Endothelial cell of umbilical vein (primary cell): ENCODE data around the gene GOLPH3L. TPM values are rescaled to one million over a fixed set of nuclear protein-coding genes. Genes with fewer than 3 reads are reported as not detected.

Experiments
- BruUV-seq: library from RNA; stranded (reverse); fragments of 400-500 nt; replicated peaks from 2 replicates; lab custom pipeline; 2021; lab: Mats Ljungman, UMichigan
- CTCF ChIA-PET: fragments of 300-600, 350-600 bp; sonication (Branson Sonifier 250); formaldehyde crosslinking; loops from one replicate; lab custom pipeline; 2021; ENCODE audit warnings: antibody characterized with exemption, inconsistent platforms; lab: Charles Lee
- POLR2A ChIA-PET: fragments of 300-600, 350-600 bp; sonication (Branson Sonifier 250); formaldehyde crosslinking; loops from one replicate; lab custom pipeline; 2021; ENCODE audit warnings: antibody characterized with exemption, inconsistent platforms; lab: Charles Lee
- DNase-seq: peaks from one replicate; pipeline ENCODE4 v3.0.0-alpha.2; 2011; ENCODE audit warnings: low read depth, low spot score
- FAIRE-seq: peaks from 2 replicates; lab custom pipeline; 2011; peaks lifted over from hg19 to GRCh38; lab: Jason Lieb, UNC
- H2AFZ ChIP-seq: 2 replicates; pipeline ENCODE4 v1.6.0; 2012; ENCODE audit warnings: low read depth, low read length, control low read depth, inconsistent platforms
- H3K27ac ChIP-seq: 2 replicates; pipeline ENCODE4 v1.5.1; 2011; ENCODE audit warnings: low read depth, mild to moderate bottlenecking, control low read depth, low read length, moderate library complexity; ENCODE audit not compliant: insufficient read depth
- H3K27me3 ChIP-seq, 2 experiments: 2 replicates each; pipeline versions ENCODE4 v1.6.0 to v1.6.1; 2011; ENCODE audit warnings: low read length in 2 of 2, mixed read lengths in 1 of 2; ENCODE audit not compliant: control insufficient read depth in 2 of 2, insufficient read depth in 2 of 2
- H3K36me3 ChIP-seq, 2 experiments: 2 replicates in 1 of 2; 3 replicates in 1 of 2; pipeline ENCODE4 v1.5.1; 2011; ENCODE audit warnings: low read length in 2 of 2, mild to moderate bottlenecking in 1 of 2, moderate library complexity in 1 of 2; ENCODE audit not compliant: control insufficient read depth in 2 of 2, insufficient read depth in 2 of 2; ENCODE audit errors: extremely low read depth in 1 of 2
- H3K4me1 ChIP-seq: 3 replicates; pipeline ENCODE4 v1.5.1; 2011; ENCODE audit warnings: mild to moderate bottlenecking, low read length; ENCODE audit not compliant: control insufficient read depth, insufficient read depth; ENCODE audit errors: extremely low read depth
- H3K4me2 ChIP-seq: 2 replicates; pipeline ENCODE4 v1.6.1; 2011; ENCODE audit warnings: low read length, control low read depth, mixed read lengths; ENCODE audit not compliant: insufficient read depth
- H3K4me3 ChIP-seq, 3 experiments: fragments of 200-600 bp in 1 of 3; sonication (generic), shearing (Covaris generic) in 1 of 3; replicated peaks in 1 of 3; 2 replicates each; pipeline ENCODE4 v1.5.1; 2011 to 2016; ENCODE audit warnings: control low read depth in 3 of 3, low read length in 3 of 3, mild to moderate bottlenecking in 2 of 3, inconsistent platforms in 1 of 3, low read depth in 1 of 3, moderate library complexity in 1 of 3; ENCODE audit not compliant: insufficient read depth in 1 of 3
- H3K79me2 ChIP-seq: 2 replicates; pipeline ENCODE4 v1.6.0; 2012; ENCODE audit warnings: low read length, inconsistent platforms; ENCODE audit not compliant: control insufficient read depth, insufficient read depth
- H3K9ac ChIP-seq: replicated peaks from 2 replicates; pipeline ENCODE3; 2011; ENCODE audit warnings: low read length, control low read depth; ENCODE audit not compliant: insufficient read depth; ENCODE audit errors: extremely low read depth
- H3K9me1 ChIP-seq: replicated peaks from 3 replicates; pipeline ENCODE4 v1.6.0; 2011; ENCODE audit warnings: mild to moderate bottlenecking, low read length; ENCODE audit not compliant: control insufficient read depth, insufficient read depth; ENCODE audit errors: extremely low read depth
- H3K9me3 ChIP-seq: replicated peaks from 2 replicates; pipeline ENCODE4 v1.5.1; 2012; ENCODE audit warnings: low read length, inconsistent platforms; ENCODE audit not compliant: control insufficient read depth, insufficient read depth
- H4K20me1 ChIP-seq: replicated peaks from 2 replicates; pipeline ENCODE3; 2011; ENCODE audit warnings: mild to moderate bottlenecking, low read length; ENCODE audit not compliant: control insufficient read depth, insufficient read depth; ENCODE audit errors: extremely low read depth
- CTCF ChIP-seq, 2 donors: IDR thresholded peaks; 1 replicate in 1 of 2; 2 replicates in 1 of 2; pipeline ENCODE4 v1.5.1; 2011; ENCODE audit warnings: low read length in 2 of 2, mild to moderate bottlenecking in 2 of 2, moderate library complexity in 2 of 2, control low read depth in 1 of 2, inconsistent platforms in 1 of 2, low read depth in 1 of 2; ENCODE audit not compliant: insufficient read depth in 1 of 2; ENCODE audit errors: extremely low read depth in 1 of 2
- EZH2 ChIP-seq: IDR thresholded peaks from 2 replicates; pipeline ENCODE4 v1.6.1; 2012; ENCODE audit warnings: borderline replicate concordance, low read depth, mild to moderate bottlenecking, moderate library complexity, low read length, inconsistent platforms; ENCODE audit not compliant: severe bottlenecking
- FOS ChIP-seq: IDR thresholded peaks from 2 replicates; pipeline ENCODE4 v1.6.1; 2011; ENCODE audit warnings: mild to moderate bottlenecking, low read length, moderate library complexity, borderline replicate concordance; ENCODE audit not compliant: insufficient read depth
- GATA2 ChIP-seq: IDR thresholded peaks from 2 replicates; pipeline ENCODE4 v1.7.0; 2011; ENCODE audit warnings: low read depth, mild to moderate bottlenecking, moderate library complexity, mixed read lengths, low read length; ENCODE audit not compliant: insufficient read length, insufficient read depth
- JUN ChIP-seq: IDR thresholded peaks from 2 replicates; pipeline ENCODE4 v1.6.1; 2011; ENCODE audit warnings: borderline replicate concordance, low read depth; ENCODE audit not compliant: insufficient read length, insufficient read depth
- MAX ChIP-seq: IDR thresholded peaks from 2 replicates; pipeline ENCODE4 v1.6.1; 2011; ENCODE audit not compliant: insufficient read depth, insufficient read length
- MYC ChIP-seq: IDR thresholded peaks from one replicate; pipeline ENCODE4 v1.6.1; 2011; ENCODE audit warnings: mild to moderate bottlenecking, low read depth, low read length
- POLR2A ChIP-seq: IDR thresholded peaks from 2 replicates; pipeline ENCODE4 v1.6.1; 2012; ENCODE audit warnings: low read depth, mild to moderate bottlenecking, control low read depth, low read length
- POLR2AphosphoS5 ChIP-seq: IDR thresholded peaks from 2 replicates; pipeline ENCODE4 v1.6.1; 2012; ENCODE audit warnings: low read depth, mild to moderate bottlenecking, control low read depth, low read length, moderate library complexity; ENCODE audit not compliant: insufficient read depth
- dilution Hi-C: fragments of 300-500 bp; cut with MboI; formaldehyde crosslinking; loops from one replicate; pipeline ENCODE4 v1.15.0; 2019; ENCODE audit warnings: low sequenced_read_pairs; ENCODE audit not compliant: extremely low pct_ligation_motif_present
- intact Hi-C: fragments of 100-400 bp; cut with micrococcal nuclease; formaldehyde crosslinking; loops from one replicate; pipeline ENCODE4 v1.10.0; 2022
- polyA plus RNA-seq, 4 experiments: library from polyadenylated mRNA; depleted of rRNA in 3 of 4; stranded (reverse) in 3 of 4; unstranded in 1 of 4; fragments of >200 nt; gene quantifications; 2 replicates each; pipeline versions ENCODE4 v1.2.1 to v1.2.3, GENCODE V29; 2011 to 2012; ENCODE audit warnings: missing spikeins in 1 of 4
- total RNA-seq: library from RNA; stranded (reverse); gene quantifications from 2 replicates; pipeline ENCODE4 v1.2.3, GENCODE V29; 2021

Gene GOLPH3L
- total and polyA plus RNA-seq, 2 donors (not counting 3 experiments of a cell fraction or from before 2014, with no cell fraction given): 15.7 to 34.9 TPM

GRCh38 chr1:150661156-150661555, 35.8 kb downstream of the GOLPH3L start:
- Histone ChIP-seq H3K9ac (no peak overlapping the region), H3K4me2 (no peak overlapping the region), H4K20me1 (no peaks in the 10 kb centered on the region), H3K27ac (no peak overlapping the region), H3K27me3 (no peaks in the 10 kb centered on the region), H3K4me1 (no peaks in the 10 kb centered on the region), H3K79me2 (no peaks in the 10 kb centered on the region), H2AFZ (no peak overlapping the region), H3K4me3 (no peak overlapping the region), H3K36me3 (peaks cover 4 to 8% of the 10 kb centered on the region in 2 experiments), H3K9me3 (no peaks in the 10 kb centered on the region), H3K9me1 (no peaks in the 10 kb centered on the region)
- DNase-seq: no peak
- no peak for FAIRE-seq
- dilution Hi-C loops: loop anchor here (10.0 kb wide), 1 partner anchor 86 kb away; the partner anchor contains the start of gene MCL1
- ChIA-PET POLR2A (no interaction called here), CTCF (interaction anchor here (1.3 kb wide), 1 partner anchor 152 kb away, joined by 3 read pairs; no protein-coding TSS in a partner anchor)
- intact Hi-C loops: no loop called here
- BruUV-seq: no TSS peak
- TF ChIP-seq CTCF (IDR thresholded peaks at IDR 0.05; ENCODE audit: extremely low read depth in 1 of 2, insufficient read depth in 1 of 2, low read depth in 1 of 2, low read length in 2 of 2): no peak
- no peak for TF ChIP-seq GATA2
- no peak for TF ChIP-seq EZH2
- no peak for TF ChIP-seq POLR2A
- no peak for TF ChIP-seq JUN
- no peak for TF ChIP-seq POLR2AphosphoS5
- no peak for TF ChIP-seq MAX
- TF ChIP-seq MYC: no peak
- no peak for TF ChIP-seq FOS
